GM21619 (cell line): ENCODE data around the gene CEP57L1.
"Not testable (repeated sequence)": the region's sequence is repeated elsewhere in the genome, so short reads cannot be mapped to it uniquely, and the experiment has no call there.

Source experiments
- ATAC-seq: cut with Tn5 transposase; IDR thresholded peaks from one replicate; pipeline ENCODE4 v1.9.1; 2021; ENCODE audit not compliant: unreplicated experiment

CEP57L1 gene

DNA sequence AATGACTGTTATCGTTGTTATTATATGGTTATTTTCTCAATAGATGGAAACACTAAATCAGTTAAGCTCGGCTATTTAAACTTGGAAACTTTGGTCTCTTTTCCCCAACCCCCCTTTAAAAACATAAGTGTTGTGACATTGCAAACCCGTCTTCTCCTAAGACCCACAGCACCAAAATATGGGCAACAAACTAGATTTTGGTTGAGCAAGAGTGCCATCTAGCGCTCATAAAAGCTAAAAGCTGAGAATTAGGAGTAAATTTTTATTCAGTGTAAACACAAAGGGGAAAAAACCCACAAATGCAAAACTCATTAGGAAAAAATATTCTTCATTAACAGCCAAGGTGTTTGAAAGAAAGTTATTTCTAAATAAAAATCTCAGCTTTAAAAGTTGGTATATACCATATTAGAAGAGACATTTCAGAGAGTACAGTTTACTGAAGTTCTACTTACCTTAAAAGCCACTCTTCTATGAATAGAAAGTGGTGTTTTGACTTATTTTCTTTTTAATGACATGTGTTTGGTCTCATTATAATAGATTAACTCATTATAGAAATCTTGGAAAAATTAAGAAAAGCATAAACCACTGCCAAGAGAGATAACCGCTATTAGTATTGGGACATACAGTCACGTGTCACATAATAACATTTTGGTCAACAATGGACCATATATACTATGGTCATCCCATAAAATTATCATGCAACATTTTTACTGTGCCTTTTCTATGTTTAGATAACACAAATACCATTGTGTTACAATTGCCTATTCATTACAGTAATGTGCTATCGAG, 21.8 kb upstream of the CEP57L1 start:
- ATAC-seq = no peak

- ATAC-seq = no peak
Measured at GRCh38 chr6:109074133-109074415, 21.2 kb upstream of the CEP57L1 start.

DNA sequence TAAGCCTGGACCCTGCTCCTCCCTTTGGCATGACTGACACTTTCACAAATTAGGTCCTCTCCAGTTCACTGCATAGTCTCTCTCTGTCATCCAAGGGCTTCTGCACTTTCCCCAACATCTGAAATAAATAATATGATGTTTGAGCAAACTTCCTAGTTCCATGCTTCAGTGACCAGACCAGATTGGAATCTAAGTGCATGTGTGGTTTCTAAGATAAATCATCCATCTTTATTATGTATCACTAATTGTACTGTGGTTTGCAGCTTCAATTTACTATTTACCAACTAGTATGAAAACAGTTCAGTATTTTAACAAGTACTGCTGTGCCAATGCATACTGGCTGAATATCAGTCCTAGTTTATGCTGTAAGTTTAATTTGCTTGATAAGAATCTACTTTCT, 19.4 kb upstream of the CEP57L1 start:
- no peak for ATAC-seq

GRCh38 chr6:109076377-109076776, 18.9 kb upstream of the CEP57L1 start:
- no peak for ATAC-seq

DNA sequence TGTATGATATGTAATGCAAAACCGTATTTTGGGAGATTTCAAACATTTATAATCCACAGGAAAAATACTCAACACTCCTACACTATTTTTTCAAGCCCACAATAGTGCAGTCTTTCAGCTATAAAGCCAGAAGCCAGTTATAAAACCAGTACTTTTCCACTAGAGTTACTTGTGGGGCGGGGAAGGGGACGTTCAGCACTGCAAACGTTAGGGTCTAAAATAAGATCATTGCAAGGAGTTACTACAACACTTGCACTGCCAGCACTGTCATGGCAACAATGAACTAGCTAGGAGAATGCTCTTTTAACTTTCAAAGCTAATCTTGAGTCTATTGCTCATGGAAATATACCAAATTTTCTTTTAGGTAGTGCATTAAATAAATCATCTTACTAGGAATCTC, 15.3 kb upstream of the CEP57L1 start:
- ATAC-seq = no peak

- ATAC-seq = no peak
Measured at GRCh38 chr6:109081026-109081425, 14.3 kb upstream of the CEP57L1 start.

DNA sequence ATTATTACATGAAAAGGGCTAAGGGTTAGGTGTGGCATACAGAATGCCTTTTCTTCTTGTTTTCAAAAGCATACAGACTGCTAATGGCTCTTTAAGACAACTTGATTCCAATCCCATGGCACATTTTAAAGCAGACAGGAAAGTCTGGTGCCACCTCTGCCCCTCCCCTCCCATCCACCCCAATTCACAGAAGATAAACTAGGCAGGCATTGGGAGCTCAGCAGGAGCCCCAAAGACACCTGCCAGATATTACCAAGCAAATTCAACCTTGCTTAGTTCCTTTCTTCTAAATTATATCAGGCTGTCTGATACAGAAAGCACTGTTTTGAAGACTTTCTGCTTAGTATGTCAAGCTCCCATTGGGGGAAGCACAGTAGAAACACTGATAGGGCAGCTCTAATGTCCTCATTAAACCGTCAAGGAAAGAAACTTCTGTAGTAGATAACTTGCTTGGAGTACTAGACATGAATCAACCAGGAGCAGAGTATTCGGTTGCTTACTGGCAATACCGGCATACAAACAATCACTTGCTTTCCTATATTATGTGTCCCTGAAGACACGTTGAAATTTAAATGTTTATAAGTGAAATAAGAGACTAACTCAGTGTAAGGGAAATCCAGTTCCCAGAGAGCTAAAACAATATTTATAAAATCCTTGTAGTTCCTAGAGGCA, 13.7 kb upstream of the CEP57L1 start:
- ATAC-seq = no peak

- ATAC-seq = no peak
Measured at GRCh38 chr6:109082188-109082577, 13.1 kb upstream of the CEP57L1 start.

DNA sequence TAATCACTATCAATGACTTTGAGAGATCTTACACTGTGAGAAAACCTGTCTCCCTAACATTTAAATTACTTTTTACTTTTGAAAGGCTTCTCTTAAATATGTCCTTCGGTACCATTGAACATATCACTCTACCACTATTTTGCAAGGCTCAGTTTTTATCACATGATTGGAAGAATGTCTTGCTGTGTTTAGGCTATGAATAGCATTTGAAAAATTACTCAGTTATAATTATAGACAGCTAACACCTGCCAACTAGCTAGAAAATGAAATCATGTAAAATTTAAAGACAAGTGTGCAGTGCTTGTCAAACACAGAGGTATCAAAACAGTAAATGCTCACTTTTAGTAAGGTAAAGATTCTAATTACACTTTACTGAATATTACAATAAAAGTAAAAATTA, 11.7 kb upstream of the CEP57L1 start:
- ATAC-seq = no peak

DNA sequence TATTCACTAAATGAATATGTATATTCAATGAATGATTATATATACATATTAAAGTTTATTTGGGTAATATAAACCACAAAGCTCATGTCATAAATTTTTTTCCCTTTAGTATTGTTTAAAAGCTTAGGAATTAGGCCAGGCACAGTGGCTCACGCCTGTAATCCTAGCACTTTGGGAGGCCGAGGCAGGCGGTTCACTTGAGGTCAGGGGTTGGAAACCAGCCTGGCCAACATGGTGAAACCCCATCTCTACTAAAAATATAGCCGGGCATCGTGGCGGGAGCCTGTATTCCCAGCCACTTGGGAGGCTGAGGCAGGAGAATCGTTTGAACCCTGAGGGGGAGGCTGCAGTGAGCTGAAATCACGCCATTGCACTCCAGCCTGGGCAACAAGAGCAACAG, 11.2 kb upstream of the CEP57L1 start:
- not testable (repeated sequence) for ATAC-seq

- no peak for ATAC-seq
Measured at GRCh38 chr6:109087661-109088264, 7.5 kb upstream of the CEP57L1 start.

DNA sequence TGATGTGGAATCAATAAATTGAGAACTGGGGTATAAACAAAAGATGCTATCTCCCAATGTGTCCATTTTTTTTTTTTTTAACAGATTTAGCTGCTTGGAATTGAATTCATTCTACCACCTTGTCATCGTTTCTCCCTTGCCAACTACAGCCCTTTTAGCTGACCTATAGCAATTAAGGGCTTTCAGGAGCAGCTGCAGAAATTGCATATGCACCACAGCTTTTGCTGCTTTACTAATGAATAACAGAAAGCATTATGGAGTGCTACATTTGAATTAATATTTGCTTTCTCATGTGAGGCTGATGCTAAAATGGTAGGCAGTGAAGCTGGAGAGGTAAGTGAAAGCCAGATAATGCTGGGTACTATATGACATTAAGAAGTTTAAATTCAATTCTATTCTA, 6.3 kb upstream of the CEP57L1 start:
- ATAC-seq = no peak

DNA sequence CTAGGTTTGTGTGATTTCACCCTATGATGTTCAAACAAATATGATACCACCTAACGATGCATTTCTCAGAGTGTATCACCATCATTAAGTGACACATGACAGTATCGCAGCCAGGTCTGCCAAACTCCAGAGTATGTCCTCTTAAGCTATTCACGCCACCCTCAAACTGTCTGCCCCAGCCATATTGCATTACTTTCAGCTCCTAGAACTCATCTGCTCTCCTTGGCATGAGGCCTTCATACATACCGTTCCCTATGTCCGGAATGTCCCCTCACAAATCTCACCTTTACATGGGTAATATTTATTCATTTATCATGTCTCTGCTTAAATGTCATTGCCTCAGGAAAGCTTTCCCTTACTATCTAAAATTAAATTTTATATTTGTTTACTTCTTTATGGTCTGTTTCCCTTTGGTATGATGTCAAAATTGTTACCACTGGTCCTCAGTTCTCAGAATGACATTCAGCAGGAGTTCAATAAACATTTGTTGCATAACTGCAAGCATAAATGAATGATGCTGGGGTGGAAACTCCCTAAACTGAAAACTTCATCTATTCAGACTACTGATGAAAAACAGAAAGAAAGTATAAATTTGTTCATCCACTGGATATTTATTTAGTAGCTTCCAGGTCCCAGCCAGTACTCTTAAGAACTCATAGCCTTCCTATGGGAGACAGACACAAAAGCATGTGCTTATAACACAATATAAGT, 3.8 kb upstream of the CEP57L1 start:
- no peak for ATAC-seq

- ATAC-seq = no peak
Measured at GRCh38 chr6:109092074-109092473, 3.2 kb upstream of the CEP57L1 start.

GRCh38 chr6:109093732-109094415, 1.4 kb upstream of the CEP57L1 start:
- no peak for ATAC-seq

- peak; percentile 60 for ATAC-seq
Measured at GRCh38 chr6:109094416-109095035, 781 bp upstream of the CEP57L1 start, which contains the start of gene SESN1. SESN1 (minus strand) TSS chr6:109094846; CDS start chr6:109094073, 773 bp downstream.

DNA sequence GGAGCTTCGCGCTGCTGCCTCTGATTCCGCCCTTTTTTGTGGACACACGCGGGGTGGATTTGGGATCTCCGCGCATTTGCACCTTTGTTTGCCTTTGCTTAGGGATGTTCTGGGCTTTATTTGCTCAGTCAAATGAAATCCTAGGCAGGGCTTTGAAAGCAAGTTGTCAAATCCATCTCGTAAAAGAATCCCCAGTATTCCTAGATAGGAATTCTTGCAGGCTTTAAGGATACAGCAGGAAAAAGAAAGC, 453 bp downstream of the CEP57L1 start:
- no peak for ATAC-seq

DNA sequence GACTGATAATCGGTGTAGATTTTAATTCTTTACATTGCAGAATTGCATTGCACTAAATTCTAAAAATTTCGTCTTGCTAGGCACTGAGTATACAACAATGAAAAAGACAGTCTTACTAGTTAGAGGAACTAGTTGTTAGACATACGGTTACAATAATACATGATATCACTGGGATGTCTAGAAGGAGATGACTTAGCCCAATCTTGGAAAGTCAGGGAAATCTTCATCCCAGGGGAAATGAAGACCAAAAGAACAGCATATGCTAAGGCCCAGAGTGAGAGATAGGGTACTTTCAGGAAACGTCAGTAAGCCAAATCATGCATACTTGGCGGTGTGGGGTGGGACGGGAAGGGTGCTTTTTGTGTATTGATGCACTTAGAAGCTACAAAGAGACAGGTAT, 901 bp downstream of the CEP57L1 start:
- ATAC-seq = no peak

DNA sequence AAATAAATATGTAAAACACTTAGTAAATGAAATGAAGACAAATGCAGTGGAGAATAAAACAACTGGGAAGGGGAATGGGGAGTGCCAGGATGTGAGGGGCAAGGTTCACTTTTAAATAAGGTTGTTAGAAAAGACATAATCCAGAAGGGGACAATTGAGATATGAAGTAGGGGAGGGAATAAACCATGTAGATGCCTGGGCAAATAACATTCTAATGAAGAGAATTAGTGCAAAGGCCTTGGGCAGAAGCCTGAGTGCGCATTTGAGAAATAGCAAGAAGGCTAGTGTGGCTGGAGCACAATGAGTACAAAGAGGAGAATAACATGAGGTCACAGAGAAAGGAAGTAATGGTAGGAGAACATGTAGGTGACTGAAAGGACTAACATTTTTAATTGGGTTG, 2.4 kb downstream of the CEP57L1 start:
- ATAC-seq = no peak

DNA sequence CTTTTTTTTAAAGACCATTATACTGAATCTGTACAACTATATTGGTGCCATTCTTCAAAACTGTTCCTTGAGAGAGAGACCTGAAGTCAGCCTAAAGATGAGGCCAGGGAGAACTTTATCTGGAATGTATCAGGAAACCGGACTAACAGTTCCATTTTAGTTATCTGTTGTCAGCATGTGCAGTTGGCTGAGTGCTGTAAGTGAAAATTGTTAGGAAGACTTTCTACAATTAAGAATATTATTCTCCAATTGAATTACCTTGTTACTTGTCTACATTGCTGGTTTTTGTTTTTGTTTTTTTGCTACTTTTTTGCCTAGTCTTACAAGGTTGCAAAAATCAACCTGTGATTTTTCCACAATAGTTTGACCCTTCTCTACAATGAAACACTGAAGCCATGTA, 7.5 kb downstream of the CEP57L1 start:
- no peak for ATAC-seq

- no peak for ATAC-seq
Measured at GRCh38 chr6:109103942-109104341, 8.6 kb downstream of the CEP57L1 start.
